Measurements from ENCODE around the gene PLCD4.

GRCh38 chr2:218663901-218664300 lies 56.2 kb downstream of the PLCD4 start:
- TF ChIP-seq, protein P1, sequence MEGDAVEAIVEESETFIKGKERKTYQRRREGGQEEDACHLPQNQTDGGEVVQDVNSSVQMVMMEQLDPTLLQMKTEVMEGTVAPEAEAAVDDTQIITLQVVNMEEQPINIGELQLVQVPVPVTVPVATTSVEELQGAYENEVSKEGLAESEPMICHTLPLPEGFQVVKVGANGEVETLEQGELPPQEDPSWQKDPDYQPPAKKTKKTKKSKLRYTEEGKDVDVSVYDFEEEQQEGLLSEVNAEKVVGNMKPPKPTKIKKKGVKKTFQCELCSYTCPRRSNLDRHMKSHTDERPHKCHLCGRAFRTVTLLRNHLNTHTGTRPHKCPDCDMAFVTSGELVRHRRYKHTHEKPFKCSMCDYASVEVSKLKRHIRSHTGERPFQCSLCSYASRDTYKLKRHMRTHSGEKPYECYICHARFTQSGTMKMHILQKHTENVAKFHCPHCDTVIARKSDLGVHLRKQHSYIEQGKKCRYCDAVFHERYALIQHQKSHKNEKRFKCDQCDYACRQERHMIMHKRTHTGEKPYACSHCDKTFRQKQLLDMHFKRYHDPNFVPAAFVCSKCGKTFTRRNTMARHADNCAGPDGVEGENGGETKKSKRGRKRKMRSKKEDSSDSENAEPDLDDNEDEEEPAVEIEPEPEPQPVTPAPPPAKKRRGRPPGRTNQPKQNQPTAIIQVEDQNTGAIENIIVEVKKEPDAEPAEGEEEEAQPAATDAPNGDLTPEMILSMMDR (IDR thresholded peaks at IDR 0.05): no peak
- no peak for TF ChIP-seq POLR2A (IDR thresholded peaks at IDR 0.05)

Measured in lower leg skin (tissue), 3 donors.